Activated CD8-positive, alpha-beta T cell treated with anti-CD3 and anti-CD28 coated beads, Interleukin-2, amount 10 ng/mL, durations not matched to agents 7 days and 5 days (primary cell): Measurements from ENCODE around the gene TMEM50A. TPM values are rescaled to one million over a fixed set of nuclear protein-coding genes. Genes with fewer than 3 reads are reported as not detected.

Source experiments
- ATAC-seq: fragments of 150-1000 bp; cut with Tn5 transposase; one replicate; pipeline ENCODE4 v1.10.0; 2021; ENCODE audit warnings: moderate library complexity
- CTCF ChIA-PET: fragments of 350-600 bp; sonication (Branson Sonifier 250); formaldehyde crosslinking; loops from one replicate; lab custom pipeline; 2021; ENCODE audit warnings: antibody characterized with exemption; lab: Charles Lee
- POLR2A ChIA-PET: fragments of 350-600 bp; sonication (Branson Sonifier 250); formaldehyde crosslinking; loops from one replicate; lab custom pipeline; 2021; ENCODE audit warnings: antibody characterized with exemption; lab: Charles Lee
- DNase-seq: peaks from one replicate; pipeline ENCODE4 v3.0.0-alpha.2; 2020
- H3K27ac Mint-ChIP-seq: one replicate; pipeline ENCODE4 v1.8.0; 2021; ENCODE audit warnings: mild to moderate bottlenecking, mixed read lengths
- H3K27me3 Mint-ChIP-seq: one replicate; pipeline ENCODE4 v1.8.0; 2021; ENCODE audit warnings: low read depth, mixed read lengths
- H3K36me3 Mint-ChIP-seq: one replicate; pipeline ENCODE4 v1.8.0; 2021; ENCODE audit warnings: low read depth, mixed read lengths
- H3K4me1 Mint-ChIP-seq: one replicate; pipeline ENCODE4 v1.8.0; 2021; ENCODE audit warnings: low read depth, mixed read lengths
- H3K4me3 Mint-ChIP-seq: one replicate; pipeline ENCODE4 v1.8.0; 2021; ENCODE audit warnings: mild to moderate bottlenecking, mixed read lengths
- H3K9me3 Mint-ChIP-seq: one replicate; pipeline ENCODE4 v1.8.0; 2022; ENCODE audit warnings: mixed read lengths; ENCODE audit not compliant: insufficient read depth
- total RNA-seq, 2 experiments: library from RNA; stranded (reverse); gene quantifications; one replicate each; pipeline ENCODE4 v1.2.3, GENCODE V29; 2021

The TMEM50A gene
- total RNA-seq, 2 experiments from 2014 or later: 117 to 127 TPM

DNA sequence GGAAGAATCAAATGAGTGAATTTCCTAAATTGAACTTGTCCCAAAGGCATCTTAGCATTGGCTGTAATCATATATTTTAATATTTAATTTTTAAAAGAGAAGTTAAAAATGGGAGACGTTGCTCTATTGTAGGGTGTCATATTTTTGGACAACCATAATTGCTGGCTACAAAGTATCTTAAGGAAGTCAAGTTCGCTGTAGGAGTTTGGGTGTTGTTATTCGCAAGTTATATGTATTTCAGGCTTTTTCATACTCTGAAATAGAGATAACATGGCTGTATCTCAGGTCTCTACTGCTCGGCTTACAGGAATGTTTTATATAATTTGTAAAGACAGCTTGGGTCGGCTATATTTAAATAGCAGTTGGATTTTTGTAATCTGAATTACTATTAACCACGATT, 852 bp downstream of the TMEM50A start:
- H3K36me3 Mint-ChIP-seq: peaks cover 30% of the 10 kb centered on the region
- H3K4me1 Mint-ChIP-seq: peaks cover 34% of the 10 kb centered on the region
- peak overlapping the region; percentile 94 for H3K4me3 Mint-ChIP-seq
- H3K27me3 Mint-ChIP-seq: no peaks in the 10 kb centered on the region
- H3K9me3 Mint-ChIP-seq: no peaks in the 10 kb centered on the region
- ATAC-seq (no peak), DNase-seq (no peak)
- H3K27ac Mint-ChIP-seq: peak overlapping the region; percentile 96
- POLR2A ChIA-PET: interaction anchor here (1.0 to 1.2 kb wide), 4 partner anchors 15 to 481 kb away, joined by 4 to 7 read pairs (median 5); partner anchors contain the start of gene MTFR1L
- CTCF ChIA-PET: no interaction called here

DNA sequence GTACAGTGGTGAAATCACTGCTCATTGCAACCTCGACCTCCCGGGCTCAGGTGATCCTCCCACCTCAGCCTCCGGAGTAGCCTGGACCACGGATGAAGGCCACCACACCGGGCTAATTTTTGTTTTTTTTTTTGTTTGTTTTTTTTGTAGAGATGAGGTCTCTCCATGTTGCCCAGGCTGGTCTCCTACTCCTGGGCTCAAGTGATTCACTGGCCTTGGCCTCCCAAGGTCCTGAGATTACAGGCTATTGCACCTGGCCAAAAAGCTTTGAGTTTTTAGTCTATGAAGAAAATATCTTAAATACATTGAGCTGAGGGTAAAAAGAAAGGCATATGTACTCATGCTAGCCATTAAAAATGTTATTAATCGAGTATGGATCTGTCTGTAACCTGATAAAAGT, 3.6 kb downstream of the TMEM50A start:
- H3K4me3 Mint-ChIP-seq: no peak overlapping the region
- ChIA-PET POLR2A (no interaction called here), CTCF (no interaction called here)
- peaks cover 31% of the 10 kb centered on the region for H3K4me1 Mint-ChIP-seq
- no peak for DNase-seq
- peaks cover 34% of the 10 kb centered on the region for H3K36me3 Mint-ChIP-seq
- H3K27ac Mint-ChIP-seq: no peak overlapping the region
- H3K9me3 Mint-ChIP-seq: no peaks in the 10 kb centered on the region
- ATAC-seq: no peak
- no peaks in the 10 kb centered on the region for H3K27me3 Mint-ChIP-seq

DNA sequence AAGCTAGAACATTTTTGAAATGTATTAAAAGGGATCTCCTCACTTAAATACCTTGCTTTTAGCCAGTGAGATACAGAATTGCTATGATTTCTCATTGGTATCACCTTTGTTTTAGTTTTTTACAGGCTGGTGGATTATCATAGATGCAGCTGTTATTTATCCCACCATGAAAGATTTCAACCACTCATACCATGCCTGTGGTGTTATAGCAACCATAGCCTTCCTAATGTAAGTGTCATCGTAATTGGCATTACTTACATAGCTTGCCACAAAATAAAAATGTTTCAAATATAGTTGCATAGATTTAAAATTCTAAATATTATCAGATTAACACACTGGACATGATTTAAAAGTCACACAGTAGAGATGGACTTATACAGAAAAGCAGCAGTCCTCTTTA, 4.7 kb downstream of the TMEM50A start:
- H3K27ac Mint-ChIP-seq: no peak overlapping the region
- H3K36me3 Mint-ChIP-seq: peaks cover 42% of the 10 kb centered on the region
- peaks cover 33% of the 10 kb centered on the region for H3K4me1 Mint-ChIP-seq
- no peak for DNase-seq
- H3K27me3 Mint-ChIP-seq: no peaks in the 10 kb centered on the region
- no peak overlapping the region for H3K4me3 Mint-ChIP-seq
- POLR2A ChIA-PET: no interaction called here
- CTCF ChIA-PET: no interaction called here
- no peaks in the 10 kb centered on the region for H3K9me3 Mint-ChIP-seq
- ATAC-seq: no peak

DNA sequence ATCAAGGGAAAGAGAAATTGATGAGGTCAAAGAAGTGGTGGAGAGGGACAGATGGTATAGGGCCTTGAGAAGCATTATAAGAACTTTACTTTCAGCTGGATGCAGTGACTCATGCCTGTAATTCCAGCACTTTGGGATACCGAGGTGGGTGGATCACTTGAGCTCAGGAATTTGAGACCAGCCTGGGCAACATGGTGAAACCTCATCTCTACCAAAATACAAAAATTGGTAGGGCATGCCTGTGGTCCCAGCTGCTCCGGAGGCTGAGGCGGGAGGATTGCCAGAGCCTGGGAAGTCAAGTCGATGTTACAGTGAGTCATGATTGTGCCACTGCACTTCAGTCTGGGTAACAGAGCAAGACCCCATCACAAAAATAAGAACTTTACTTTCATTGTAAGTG, 5.7 kb downstream of the TMEM50A start:
- no peaks in the 10 kb centered on the region for H3K27me3 Mint-ChIP-seq
- H3K4me1 Mint-ChIP-seq: peaks cover 38% of the 10 kb centered on the region
- no peak overlapping the region for H3K27ac Mint-ChIP-seq
- no peaks in the 10 kb centered on the region for H3K9me3 Mint-ChIP-seq
- no peak for ATAC-seq
- H3K36me3 Mint-ChIP-seq: peaks cover 47% of the 10 kb centered on the region
- H3K4me3 Mint-ChIP-seq: no peak overlapping the region
- DNase-seq: no peak
- POLR2A ChIA-PET: no interaction called here
- CTCF ChIA-PET: no interaction called here

DNA sequence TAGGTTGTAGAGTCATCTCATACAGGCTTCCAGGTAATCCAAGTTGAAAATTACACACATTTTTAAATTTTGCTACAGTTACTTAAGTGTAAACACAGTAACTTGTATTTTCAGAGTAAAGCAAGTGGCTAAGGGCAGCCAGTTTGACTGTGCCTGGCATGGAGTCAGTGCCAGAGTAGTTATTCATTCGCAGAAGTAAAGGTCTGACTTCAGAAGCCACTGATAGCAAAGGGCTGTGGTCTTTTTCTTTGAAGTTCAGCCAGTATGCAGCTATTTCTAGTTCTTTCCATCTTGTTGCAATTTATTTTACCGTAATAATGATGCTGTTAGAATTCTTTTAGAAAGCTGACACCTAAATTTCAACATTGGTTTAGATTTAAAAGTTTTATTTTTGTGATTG, 9.4 kb downstream of the TMEM50A start:
- H3K4me1 Mint-ChIP-seq: peaks cover 19% of the 10 kb centered on the region
- H3K9me3 Mint-ChIP-seq: no peaks in the 10 kb centered on the region
- DNase-seq (no peak), ATAC-seq (no peak)
- no peaks in the 10 kb centered on the region for H3K27me3 Mint-ChIP-seq
- ChIA-PET CTCF (no interaction called here), POLR2A (interaction anchor here (0.9 kb wide), 1 partner anchor 9 kb away, joined by 5 read pairs; the partner anchor contains the start of gene TMEM50A)
- H3K36me3 Mint-ChIP-seq: peaks cover 52% of the 10 kb centered on the region
- H3K27ac Mint-ChIP-seq: no peak overlapping the region
- no peak overlapping the region for H3K4me3 Mint-ChIP-seq

DNA sequence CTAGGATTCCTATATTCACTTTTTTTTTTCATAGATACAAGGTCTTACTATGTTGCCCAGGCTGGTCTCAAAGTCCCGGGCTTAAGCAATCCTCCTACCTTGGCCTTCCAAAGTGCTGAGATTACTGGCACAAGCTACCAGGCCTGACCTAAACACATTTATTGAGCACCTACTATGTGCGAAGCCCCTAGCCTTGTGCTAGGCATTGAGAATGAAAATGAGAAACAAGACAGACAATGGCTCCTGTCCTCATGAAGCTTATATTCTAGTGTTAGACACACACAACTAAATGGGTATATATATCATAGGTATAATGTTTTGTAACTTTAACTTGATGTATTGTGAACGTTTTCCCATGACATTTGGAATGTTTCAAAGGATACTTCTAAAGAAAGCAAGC, 11.5 kb downstream of the TMEM50A start:
- ChIA-PET CTCF (no interaction called here), POLR2A (no interaction called here)
- Mint-ChIP-seq H3K4me1 (peaks cover 15% of the 10 kb centered on the region), H3K4me3 (no peak overlapping the region), H3K36me3 (peaks cover 48% of the 10 kb centered on the region), H3K27me3 (no peaks in the 10 kb centered on the region), H3K9me3 (no peaks in the 10 kb centered on the region), H3K27ac (no peak overlapping the region)
- DNase-seq (no peak), ATAC-seq (no peak)

DNA sequence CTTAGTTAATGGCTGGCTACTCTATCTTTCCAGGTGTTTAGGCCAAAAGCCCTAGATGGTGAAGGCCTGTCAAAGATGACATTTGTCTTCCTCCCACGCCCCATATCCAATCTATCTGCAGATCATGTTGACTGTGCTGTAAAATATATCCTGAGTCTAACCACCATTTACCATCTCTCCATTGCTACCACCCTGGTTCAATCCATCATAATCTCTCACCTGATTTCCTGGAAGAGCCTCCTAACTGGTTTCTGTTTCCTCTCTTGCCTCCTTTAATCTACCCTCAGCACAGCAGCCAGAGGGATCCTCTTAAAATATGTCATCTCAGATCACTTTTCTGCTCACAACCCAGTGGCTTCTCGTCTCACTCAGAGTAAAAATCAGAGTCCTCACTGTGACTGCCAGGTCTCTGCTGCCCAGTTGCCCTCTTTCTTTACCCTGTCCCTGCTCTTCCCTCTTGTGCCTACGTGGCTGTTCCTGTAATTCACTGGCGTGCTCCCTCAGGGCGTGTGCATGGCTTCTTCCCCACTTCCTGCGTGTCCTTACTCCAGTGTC, 17.8 kb downstream of the TMEM50A start:
- H3K4me1 Mint-ChIP-seq: peaks cover 51% of the 10 kb centered on the region
- ATAC-seq: peak; percentile 68
- H3K4me3 Mint-ChIP-seq: peak overlapping the region; percentile 7
- ChIA-PET POLR2A (interaction anchor here (0.5 kb wide), 1 partner anchor 192 kb away, joined by 3 read pairs; no protein-coding TSS in a partner anchor), CTCF (no interaction called here)
- H3K27me3 Mint-ChIP-seq: no peaks in the 10 kb centered on the region
- peak overlapping the region; percentile 82 for H3K27ac Mint-ChIP-seq
- peak; percentile 44 for DNase-seq
- H3K36me3 Mint-ChIP-seq: peaks cover 62% of the 10 kb centered on the region
- no peaks in the 10 kb centered on the region for H3K9me3 Mint-ChIP-seq

DNA sequence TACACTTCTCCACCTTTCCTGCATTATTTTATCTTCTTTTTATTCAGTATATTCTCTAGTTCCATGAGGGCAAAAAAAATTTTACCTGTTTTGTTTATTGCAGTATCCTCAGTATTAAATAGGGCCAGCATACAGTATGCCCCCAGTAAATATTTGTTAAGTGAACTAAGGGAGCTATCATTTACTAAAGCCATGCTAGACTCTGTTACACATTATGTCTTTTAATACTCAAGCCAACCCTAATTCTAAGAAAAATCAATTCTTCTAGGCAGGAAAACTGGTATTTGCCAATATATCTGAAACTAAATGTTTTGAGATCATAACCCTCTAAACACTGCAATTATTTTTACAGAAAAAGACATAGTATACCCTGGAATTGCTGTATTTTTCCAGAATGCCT, 18.3 kb downstream of the TMEM50A start:
- CTCF ChIA-PET: no interaction called here
- POLR2A ChIA-PET: interaction anchor here (0.5 to 0.6 kb wide), 2 partner anchors 109 to 193 kb away, joined by 3 read pairs; partner anchors contain the start of gene RSRP1
- ATAC-seq (peak; percentile 13), DNase-seq (no peak)
- H3K4me1 Mint-ChIP-seq: peaks cover 56% of the 10 kb centered on the region
- H3K4me3 Mint-ChIP-seq: peak overlapping the region; percentile 7
- H3K9me3 Mint-ChIP-seq: no peaks in the 10 kb centered on the region
- peak overlapping the region; percentile 82 for H3K27ac Mint-ChIP-seq
- H3K36me3 Mint-ChIP-seq: peaks cover 66% of the 10 kb centered on the region
- H3K27me3 Mint-ChIP-seq: no peaks in the 10 kb centered on the region

DNA sequence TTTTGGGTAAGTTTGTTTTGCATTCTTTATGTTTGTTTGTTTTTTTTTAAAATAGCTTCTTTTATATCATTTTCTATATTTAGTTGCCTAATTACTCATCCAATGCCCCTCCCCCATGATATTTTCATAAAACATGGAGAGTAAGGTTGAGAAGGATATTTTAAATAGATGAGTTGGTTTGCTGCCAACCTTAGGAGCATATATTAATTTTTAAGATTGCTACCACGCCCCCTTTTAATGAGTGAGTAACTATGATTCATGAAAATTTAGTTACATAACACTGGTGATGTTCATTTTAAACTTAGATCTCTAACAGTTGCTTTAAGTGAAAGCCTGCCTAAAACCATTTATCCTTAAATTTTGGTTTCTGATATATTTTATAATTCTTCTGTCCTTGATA, 18.7 kb downstream of the TMEM50A start:
- Mint-ChIP-seq H3K27ac (peak overlapping the region; percentile 84), H3K36me3 (peaks cover 66% of the 10 kb centered on the region), H3K9me3 (no peaks in the 10 kb centered on the region), H3K27me3 (no peaks in the 10 kb centered on the region), H3K4me1 (peaks cover 57% of the 10 kb centered on the region), H3K4me3 (peak overlapping the region; percentile 4)
- ChIA-PET CTCF (no interaction called here), POLR2A (interaction anchor here (0.6 kb wide), 1 partner anchor 109 kb away, joined by 3 read pairs; the partner anchor contains the start of gene RSRP1)
- DNase-seq: no peak
- peak; percentile 2 for ATAC-seq

DNA sequence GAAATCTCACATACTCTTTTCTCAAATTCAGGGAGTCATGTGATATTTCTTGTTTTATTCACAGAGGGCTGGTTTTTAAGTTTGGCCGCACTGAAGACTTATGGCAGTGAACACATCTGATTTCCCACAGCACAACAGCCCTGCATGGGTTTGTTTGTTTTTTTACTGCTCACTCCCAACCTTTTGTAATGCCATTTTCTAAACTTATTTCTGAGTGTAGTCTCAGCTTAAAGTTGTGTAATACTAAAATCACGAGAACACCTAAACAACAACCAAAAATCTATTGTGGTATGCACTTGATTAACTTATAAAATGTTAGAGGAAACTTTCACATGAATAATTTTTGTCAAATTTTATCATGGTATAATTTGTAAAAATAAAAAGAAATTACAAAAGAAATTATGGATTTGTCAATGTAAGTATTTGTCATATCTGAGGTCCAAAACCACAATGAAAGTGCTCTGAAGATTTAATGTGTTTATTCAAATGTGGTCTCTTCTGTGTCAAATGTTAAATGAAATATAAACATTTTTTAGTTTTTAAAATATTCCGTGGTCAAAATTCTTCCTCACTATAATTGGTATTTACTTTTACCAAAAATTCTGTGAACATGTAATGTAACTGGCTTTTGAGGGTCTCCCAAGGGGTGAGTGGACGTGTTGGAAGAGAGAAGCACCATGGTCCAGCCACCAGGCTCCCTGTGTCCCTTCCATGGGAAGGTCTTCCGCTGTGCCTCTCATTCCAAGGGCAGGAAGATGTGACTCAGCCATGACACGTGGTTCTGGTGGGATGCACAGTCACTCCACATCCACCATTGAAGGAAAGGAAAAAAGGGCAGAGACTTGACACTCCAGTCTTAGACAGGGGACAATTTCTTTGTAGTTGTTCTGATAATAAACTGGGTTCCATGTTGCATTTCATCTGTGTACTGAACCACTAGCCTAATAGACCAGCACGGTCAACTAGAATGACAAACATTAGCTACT, 22.8 kb downstream of the TMEM50A start:
- peaks cover 51% of the 10 kb centered on the region for H3K36me3 Mint-ChIP-seq
- ChIA-PET POLR2A (interaction anchor here (0.6 kb wide), 1 partner anchor 28 kb away, joined by 3 read pairs; no protein-coding TSS in a partner anchor), CTCF (no interaction called here)
- no peaks in the 10 kb centered on the region for H3K9me3 Mint-ChIP-seq
- H3K4me3 Mint-ChIP-seq: no peak overlapping the region
- H3K27ac Mint-ChIP-seq: no peak overlapping the region
- no peak for DNase-seq
- H3K27me3 Mint-ChIP-seq: no peaks in the 10 kb centered on the region
- no peak for ATAC-seq
- H3K4me1 Mint-ChIP-seq: peaks cover 45% of the 10 kb centered on the region

DNA sequence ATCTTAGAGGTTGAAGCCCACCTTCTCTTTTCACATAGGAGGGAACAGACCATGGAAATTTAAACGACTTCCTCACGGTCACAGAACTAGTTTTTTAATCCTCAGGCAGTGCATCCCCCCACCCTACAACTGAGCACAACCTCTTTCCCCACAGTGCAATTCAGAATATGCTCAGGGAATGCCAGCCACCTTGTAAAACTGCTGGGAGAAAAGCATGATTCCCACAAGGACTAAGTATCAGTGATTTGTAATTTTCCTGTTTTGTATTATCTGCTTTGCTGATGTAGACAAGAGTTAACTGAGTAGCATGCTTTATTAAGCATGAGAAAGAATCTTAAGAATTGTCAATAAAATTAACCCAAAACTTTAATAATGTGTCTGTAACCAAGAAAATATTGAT, 23.8 kb downstream of the TMEM50A start:
- ATAC-seq: no peak
- Mint-ChIP-seq H3K4me1 (peaks cover 35% of the 10 kb centered on the region), H3K9me3 (no peaks in the 10 kb centered on the region), H3K36me3 (peaks cover 44% of the 10 kb centered on the region), H3K27ac (peak overlapping the region; percentile 14), H3K4me3 (no peak overlapping the region), H3K27me3 (no peaks in the 10 kb centered on the region)
- CTCF ChIA-PET: no interaction called here
- POLR2A ChIA-PET: interaction anchor here (0.6 kb wide), 1 partner anchor 27 kb away, joined by 3 read pairs; no protein-coding TSS in a partner anchor
- DNase-seq: no peak
